GM23338 (cell line): ENCODE data around the gene CA12. TPM values are rescaled to one million over a fixed set of nuclear protein-coding genes. Genes with fewer than 3 reads are reported as not detected.

Source experiments
- ATAC-seq: fragments of 200-7000 bp; cut with Tn5 transposase; 3 replicates; pipeline ENCODE4 v1.9.1; 2020
- DNase-seq: peaks from one replicate; pipeline ENCODE4 v3.0.0-alpha.2; 2015; ENCODE audit warnings: low spot score
- H2AFZ ChIP-seq: fragments of 200-600 bp; sonication (generic); 2 replicates; pipeline ENCODE4 v1.8.0; 2016; ENCODE audit warnings: antibody characterized with exemption, mild to moderate bottlenecking, moderate library complexity
- H3F3A ChIP-seq: fragments of 200-600 bp; sonication (generic); replicated peaks from 2 replicates; pipeline ENCODE4 v1.8.0; 2017; ENCODE audit warnings: antibody characterized with exemption, mixed run types, low read depth
- H3K27ac ChIP-seq: fragments of 200-600 bp; sonication (generic); 2 replicates; pipeline ENCODE4 v1.6.1; 2016; ENCODE audit warnings: low read depth
- H3K27me3 ChIP-seq: fragments of 200-600 bp; sonication (generic); 2 replicates; pipeline ENCODE4 v1.8.0; 2016; ENCODE audit warnings: mild to moderate bottlenecking, mixed run types, moderate library complexity; ENCODE audit not compliant: insufficient read depth
- H3K36me3 ChIP-seq: fragments of 200-600 bp; sonication (generic); 2 replicates; pipeline ENCODE4 v1.8.0; 2016; ENCODE audit warnings: mild to moderate bottlenecking; ENCODE audit not compliant: insufficient read depth
- H3K4me1 ChIP-seq: fragments of 200-600 bp; sonication (generic); 2 replicates; pipeline ENCODE4 v1.8.0; 2016; ENCODE audit warnings: mild to moderate bottlenecking, moderate library complexity; ENCODE audit not compliant: insufficient read depth
- H3K4me2 ChIP-seq: fragments of 200-600 bp; sonication (generic); 2 replicates; pipeline ENCODE4 v1.7.1; 2017; ENCODE audit warnings: mixed run types
- H3K4me3 ChIP-seq: fragments of 200-600 bp; sonication (generic); 2 replicates; pipeline ENCODE4 v1.6.1; 2016; ENCODE audit warnings: mixed run types
- H3K79me2 ChIP-seq: fragments of 200-600 bp; sonication (generic); replicated peaks from 2 replicates; pipeline ENCODE4 v1.8.0; 2017; ENCODE audit warnings: mild to moderate bottlenecking; ENCODE audit not compliant: insufficient read depth
- H3K9me2 ChIP-seq: fragments of 200-600 bp; sonication (generic); 2 replicates; pipeline ENCODE4 v1.8.0; 2017; ENCODE audit not compliant: insufficient read depth
- H4K20me1 ChIP-seq: fragments of 200-600 bp; sonication (generic); replicated peaks from 2 replicates; pipeline ENCODE4 v1.8.0; 2017; ENCODE audit warnings: mild to moderate bottlenecking; ENCODE audit not compliant: insufficient read depth
- H3K27ac Mint-ChIP-seq: 2 replicates; pipeline ENCODE4 v1.8.0; 2020; ENCODE audit warnings: inconsistent platforms, mild to moderate bottlenecking, moderate library complexity, mixed read lengths
- H3K27me3 Mint-ChIP-seq: 3 replicates; pipeline ENCODE4 v1.8.0; 2022; ENCODE audit warnings: low read depth, mild to moderate bottlenecking, moderate library complexity, mixed read lengths, inconsistent platforms; ENCODE audit not compliant: insufficient read depth, poor library complexity
- H3K36me3 Mint-ChIP-seq: 3 replicates; pipeline ENCODE4 v1.8.0; 2021; ENCODE audit warnings: low read depth, mild to moderate bottlenecking, inconsistent platforms, moderate library complexity, mixed read lengths
- H3K4me1 Mint-ChIP-seq: 3 replicates; pipeline ENCODE4 v1.8.0; 2020; ENCODE audit warnings: mild to moderate bottlenecking, inconsistent platforms, mixed read lengths
- H3K4me3 Mint-ChIP-seq: 3 replicates; pipeline ENCODE4 v1.8.0; 2021; ENCODE audit warnings: moderate library complexity, mild to moderate bottlenecking, inconsistent platforms, mixed read lengths
- H3K9me3 Mint-ChIP-seq: 3 replicates; pipeline ENCODE4 v1.8.0; 2020; ENCODE audit warnings: moderate library complexity, mild to moderate bottlenecking, inconsistent platforms, mixed read lengths
- CREB1 ChIP-seq: fragments of 250-450 bp; sonication (Bioruptor Pico); IDR thresholded peaks from 2 replicates; pipeline ENCODE4 v1.5.0; 2020; ENCODE audit warnings: low read depth, mild to moderate bottlenecking, moderate library complexity
- EZH2 ChIP-seq: fragments of 200-600 bp; sonication (generic); IDR thresholded peaks from one replicate; pipeline ENCODE4 v1.8.0; 2017; ENCODE audit warnings: antibody characterized with exemption, mild to moderate bottlenecking, low read depth; ENCODE audit not compliant: unreplicated experiment
- JUNB ChIP-seq: IDR thresholded peaks from one replicate; pipeline ENCODE4 v1.6.1; 2016; ENCODE audit warnings: antibody characterized with exemption; ENCODE audit not compliant: unreplicated experiment
- NANOG ChIP-seq: IDR thresholded peaks from 2 replicates; pipeline ENCODE4 v1.6.1; 2016; ENCODE audit warnings: antibody characterized with exemption, borderline replicate concordance
- POLR2AphosphoS5 ChIP-seq: IDR thresholded peaks from 2 replicates; pipeline ENCODE4 v1.6.1; 2016; ENCODE audit warnings: antibody characterized with exemption, low read depth
- STAT1 ChIP-seq: IDR thresholded peaks from one replicate; pipeline ENCODE4 v1.6.1; 2016; ENCODE audit warnings: antibody characterized with exemption; ENCODE audit not compliant: unreplicated experiment
- ZNF114 ChIP-seq: fragments of 250-450 bp; sonication (Bioruptor Pico); IDR thresholded peaks from 2 replicates; pipeline ENCODE4 v1.5.0; 2020; ENCODE audit warnings: mild to moderate bottlenecking, moderate library complexity
- ZNF331 ChIP-seq: fragments of 250-450 bp; sonication (Bioruptor Pico); IDR thresholded peaks from 2 replicates; pipeline ENCODE4 v1.5.0; 2020; ENCODE audit warnings: low read depth, mild to moderate bottlenecking, moderate library complexity
- ZNF462 ChIP-seq: fragments of 250-450 bp; sonication (Bioruptor Pico); IDR thresholded peaks from 2 replicates; pipeline ENCODE4 v1.5.0; 2020; ENCODE audit warnings: mild to moderate bottlenecking, moderate library complexity
- polyA plus RNA-seq: library from polyadenylated mRNA; unstranded; fragments of >200 nt; fragmentation: Nextera tagmentation; extraction: Ambion mirVana; gene quantifications from 2 replicates; pipeline ENCODE4 v1.2.1, GENCODE V29; 2016
- total RNA-seq: library from RNA; depleted of rRNA; stranded (reverse); fragments of >200 nt; shearing (Covaris generic); gene quantifications from 2 replicates; pipeline ENCODE4 v1.2.3, GENCODE V29; 2014

The CA12 gene
- total and polyA plus RNA-seq, 2 experiments from 2014 or later, result 2.9 to 5.2 TPM

DNA sequence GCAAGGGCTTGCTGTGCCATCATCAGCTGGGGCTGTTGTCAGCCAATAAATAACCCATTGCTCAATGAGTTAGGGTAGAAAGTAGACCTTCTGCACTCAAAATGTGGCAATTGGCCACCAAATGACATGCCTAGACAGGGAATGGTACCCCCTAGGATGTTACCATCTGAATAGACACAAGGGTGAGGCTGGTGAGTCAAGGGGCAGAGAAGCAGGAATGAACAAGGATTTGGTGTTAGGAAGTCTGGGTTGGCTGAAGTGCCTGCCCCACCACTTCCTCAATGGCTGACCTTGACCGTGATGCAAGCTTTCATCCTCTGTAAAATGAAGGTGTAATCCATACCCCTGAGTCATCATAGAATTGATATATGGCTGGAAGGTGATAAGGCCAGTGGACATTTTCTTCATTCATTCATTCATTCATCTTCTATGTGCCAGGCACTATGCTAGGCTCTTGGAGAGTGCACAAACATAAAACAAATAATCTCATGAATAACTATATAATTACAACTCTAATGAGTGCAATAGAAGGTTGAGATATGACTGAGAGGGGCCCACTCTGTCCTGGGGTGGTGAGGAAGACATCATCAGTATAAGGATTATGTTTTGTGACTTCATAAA, 4.4 kb upstream of the CA12 start (continued):
- TF ChIP-seq ZNF462 (CRISPR knock-in tag), result no peak
- no peak for TF ChIP-seq NANOG
- no peak for TF ChIP-seq CREB1 (CRISPR knock-in tag)
- TF ChIP-seq JUNB, result no peak
- TF ChIP-seq EZH2, result no peak
- TF ChIP-seq ZNF114 (CRISPR knock-in tag), result no peak

- ATAC-seq (no peak), DNase-seq (no peak)
- no peak overlapping the region for H3K4me3 Mint-ChIP-seq
- Histone ChIP-seq H3K4me3 (no peak overlapping the region), H3K4me1 (peaks cover 20% of the 10 kb centered on the region), H3K27me3 (peaks cover 43% of the 10 kb centered on the region), H3K9me2 (no peaks in the 10 kb centered on the region), H4K20me1 (no peaks in the 10 kb centered on the region), H3K36me3 (no peaks in the 10 kb centered on the region), H3F3A (peaks cover 3% of the 10 kb centered on the region; the same call in 1 of the 2 replicates), H3K4me2 (no peak overlapping the region), H2AFZ (no peak overlapping the region), H3K79me2 (no peaks in the 10 kb centered on the region), H3K27ac (no peak overlapping the region)
- H3K36me3 Mint-ChIP-seq, result no peaks in the 10 kb centered on the region
- H3K27ac Mint-ChIP-seq, result no peak overlapping the region
- H3K9me3 Mint-ChIP-seq, result no peaks in the 10 kb centered on the region
- TF ChIP-seq EZH2 (no peak), POLR2AphosphoS5 (no peak), JUNB (no peak), ZNF331 (no peak), ZNF462 (CRISPR knock-in tag) (no peak), STAT1 (no peak)
- peaks cover 31% of the 10 kb centered on the region for H3K27me3 Mint-ChIP-seq
- peaks cover 22% of the 10 kb centered on the region for H3K4me1 Mint-ChIP-seq
Observed at GRCh38 chr15:63384906-63385305, 3.3 kb upstream of the CA12 start.
